Femur (tissue), 1 donor: ENCODE measurements around the gene FUT8.
"Not testable (repeated sequence)": the region's sequence is repeated elsewhere in the genome, so short reads cannot be mapped to it uniquely, and the experiment has no call there.

Source experiments
- DNase-seq: peaks from one replicate; pipeline ENCODE4 v3.0.0-alpha.2; 2017

The FUT8 gene

DNA sequence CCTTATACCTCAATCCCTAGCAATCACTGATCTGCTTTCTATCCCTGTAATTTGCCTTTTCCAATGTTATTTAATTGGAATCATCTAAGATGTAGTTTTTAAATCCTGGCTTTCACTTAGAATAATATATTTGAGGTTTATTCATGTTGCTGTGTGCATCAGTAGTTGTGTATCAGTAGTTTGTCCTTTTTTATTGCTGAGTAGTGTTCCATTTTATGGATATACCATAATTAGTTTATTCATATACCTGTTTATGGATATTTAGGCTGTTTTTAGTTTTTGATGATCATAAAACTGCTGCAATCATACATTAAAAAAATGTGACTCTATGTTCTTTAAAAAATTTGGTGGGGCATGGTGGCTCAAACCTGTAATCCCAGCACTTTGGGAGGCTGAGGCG, 43.7 kb downstream of the FUT8 start:
- DNase-seq, result no peak

DNA sequence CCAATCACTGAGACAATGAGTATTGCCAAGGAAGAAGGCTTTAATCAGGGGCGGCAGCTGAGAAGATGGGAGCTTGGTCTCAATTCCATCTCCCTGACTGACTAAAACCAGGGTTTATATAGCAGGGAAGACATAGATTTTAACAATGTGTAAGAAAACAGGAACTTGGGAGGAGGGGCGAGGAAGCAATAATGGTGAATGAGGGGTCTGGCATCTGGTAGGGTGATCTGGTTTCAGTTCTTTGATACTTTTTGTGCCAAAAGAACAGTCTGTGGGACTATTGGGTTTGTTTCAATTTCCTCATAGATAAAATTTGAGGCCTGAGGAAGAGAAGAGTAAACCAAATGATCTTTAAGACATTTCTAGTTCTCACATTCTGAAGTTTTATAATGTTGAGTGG, 49.2 kb downstream of the FUT8 start:
- no peak for DNase-seq

DNA sequence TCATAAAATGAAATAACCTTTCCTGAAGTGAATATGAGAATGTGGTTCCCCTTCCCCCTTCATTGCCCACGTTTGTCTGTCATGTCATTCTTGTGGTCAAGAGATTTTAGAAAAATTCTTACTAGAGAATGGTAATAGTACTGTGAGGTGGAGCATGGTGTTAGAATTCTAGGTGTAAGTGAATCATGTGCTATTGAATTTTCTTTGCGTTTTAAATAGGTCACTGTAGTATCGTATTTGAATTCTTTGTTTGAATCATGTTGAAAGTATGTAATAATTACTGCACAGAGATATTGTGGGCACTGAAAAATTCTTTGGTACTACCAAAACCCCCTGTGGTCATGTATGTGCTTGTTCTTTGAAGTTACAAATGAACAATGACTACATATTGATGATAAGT, 49.9 kb downstream of the FUT8 start:
- no peak for DNase-seq

DNA sequence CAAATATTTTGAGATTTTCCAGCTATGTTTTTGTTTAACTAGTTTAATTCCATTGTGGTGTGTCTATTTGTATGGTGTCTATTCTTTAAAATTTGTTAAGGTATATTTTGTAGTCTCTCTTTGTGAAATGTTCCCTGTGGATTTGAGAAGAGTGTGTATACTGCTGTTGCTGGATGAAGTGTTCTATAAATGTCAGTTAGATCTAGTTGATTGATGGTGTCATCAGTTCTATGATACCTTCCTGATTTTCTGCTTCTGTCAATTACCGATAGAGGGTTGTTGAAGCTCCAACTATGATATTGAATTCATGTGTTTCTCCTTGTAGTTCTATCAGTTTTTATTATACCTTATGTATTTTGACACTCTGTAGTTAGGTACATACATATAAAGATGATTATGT, 53.1 kb downstream of the FUT8 start:
- DNase-seq, result no peak

DNA sequence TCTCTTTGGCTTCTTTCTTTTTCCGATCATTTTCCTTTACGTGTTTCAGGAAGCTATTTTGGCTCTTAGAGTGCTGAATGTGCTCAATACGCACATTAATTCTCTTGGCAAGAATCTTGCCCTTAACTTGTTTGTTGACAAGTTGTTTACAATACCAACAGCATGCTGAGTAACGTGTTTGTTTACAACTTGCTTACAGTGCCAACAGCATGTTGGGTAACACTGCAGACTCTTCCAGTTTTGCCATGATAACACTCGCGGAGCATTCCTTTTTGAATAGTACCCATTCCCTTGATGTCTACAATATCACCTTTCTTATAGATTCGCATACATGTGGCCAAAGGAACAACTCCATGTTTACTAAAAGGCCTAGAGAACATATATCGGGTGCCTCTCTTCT, 55.4 kb downstream of the FUT8 start:
- DNase-seq, result not testable (repeated sequence)

DNA sequence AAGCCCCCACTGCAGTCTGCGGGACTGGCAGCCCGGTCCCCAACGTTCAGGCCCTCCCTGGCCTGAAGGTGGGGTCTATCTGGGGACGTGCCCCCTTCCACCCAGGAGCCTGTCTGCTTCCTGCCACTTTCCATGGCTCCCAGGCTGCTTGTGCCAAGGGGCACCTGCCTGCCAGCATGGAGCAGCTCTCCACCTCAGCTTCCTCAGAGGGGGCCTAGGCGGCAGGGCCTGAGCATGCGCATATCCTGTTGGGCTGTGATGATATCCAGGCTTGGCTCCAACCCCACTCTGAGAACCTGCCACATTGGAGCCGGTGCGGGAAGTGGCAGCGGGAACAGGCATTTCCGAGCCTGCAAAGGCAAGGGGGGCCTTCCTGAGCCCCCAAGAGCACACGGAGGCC, 57.4 kb downstream of the FUT8 start:
- DNase-seq, result no peak

DNA sequence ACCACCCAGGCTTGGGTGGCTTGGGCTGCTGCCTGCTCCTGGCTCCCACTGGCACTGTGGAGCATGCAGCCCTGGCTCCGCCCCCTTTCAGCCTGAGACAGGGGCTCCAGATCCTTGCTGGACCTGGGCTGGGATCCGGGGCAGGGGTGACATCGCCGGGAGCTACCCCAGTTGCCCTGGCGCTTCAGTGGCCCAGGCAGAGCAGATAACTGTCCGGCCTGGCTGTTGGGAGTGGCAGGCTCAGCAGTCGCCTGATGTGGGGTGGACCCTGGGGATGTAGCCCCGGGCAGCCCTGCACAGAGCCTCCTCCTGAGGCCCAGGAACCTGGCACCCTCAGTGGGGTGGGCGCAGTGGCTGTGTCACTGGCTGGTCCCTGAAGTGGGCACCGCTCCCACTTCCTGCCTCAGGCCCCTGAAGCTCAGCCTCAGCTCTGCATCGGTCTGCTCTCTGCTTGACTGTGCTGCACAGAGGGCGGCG, 57.9 kb downstream of the FUT8 start:
- DNase-seq, result no peak

DNA sequence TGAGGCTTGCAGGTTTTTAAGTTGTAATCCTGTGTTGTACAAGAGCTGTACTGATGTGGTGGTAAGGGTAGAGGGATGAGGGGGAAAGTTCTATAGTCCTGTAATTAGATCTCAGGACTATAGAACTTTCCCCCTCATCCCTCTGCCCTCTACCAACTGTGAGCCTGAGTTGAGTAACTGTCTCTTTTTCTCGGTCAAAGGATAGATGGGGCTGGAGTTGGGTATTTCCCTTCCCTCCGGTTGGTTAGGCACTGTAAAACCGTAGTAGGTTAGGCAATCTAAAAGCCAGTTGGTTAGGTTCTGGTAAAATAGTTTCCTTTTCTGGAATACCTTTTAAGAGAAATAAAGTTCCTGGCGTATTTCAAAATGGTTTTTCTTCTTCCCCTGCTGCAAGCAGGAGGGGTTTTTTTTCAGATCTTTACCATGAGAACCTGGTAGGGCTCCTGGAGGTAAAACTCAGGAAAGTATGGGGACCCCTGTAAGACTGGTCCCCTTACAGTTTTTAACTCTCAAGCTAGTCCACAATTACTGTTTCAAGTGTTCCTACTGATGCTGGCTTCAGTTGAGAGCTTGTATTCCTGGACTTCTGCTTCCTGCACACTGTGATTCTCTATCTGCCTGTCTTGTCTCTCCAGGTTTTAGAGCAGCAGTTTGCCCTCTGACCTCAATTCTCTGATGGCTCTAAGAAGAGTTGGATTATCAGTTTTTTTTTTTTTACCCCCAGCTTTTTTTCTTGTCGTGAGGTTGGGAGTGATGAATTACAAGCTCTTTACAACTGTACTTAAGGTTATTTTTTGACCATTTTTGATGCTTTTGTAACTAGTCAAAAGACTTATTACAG, 58.7 kb downstream of the FUT8 start:
- no peak for DNase-seq

DNA sequence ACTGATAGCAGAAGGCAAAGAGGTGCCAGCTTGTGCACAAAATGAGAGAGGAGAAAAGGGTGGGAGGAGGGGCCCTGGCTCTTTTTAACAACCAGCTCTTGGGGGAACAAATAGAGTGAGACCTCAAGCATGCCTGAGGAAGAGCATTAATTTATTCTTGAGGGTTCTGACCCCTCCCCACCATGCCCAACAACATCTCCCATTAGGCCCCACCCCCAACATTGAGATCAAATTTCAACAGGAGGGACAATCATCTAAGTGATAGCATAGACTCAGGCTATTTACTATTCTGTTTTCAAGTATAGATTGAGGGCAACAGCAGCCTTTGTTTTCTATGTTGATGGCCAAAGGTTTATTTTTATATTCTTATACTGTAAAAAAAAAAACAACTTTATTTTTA, 59.7 kb downstream of the FUT8 start:
- no peak for DNase-seq

DNA sequence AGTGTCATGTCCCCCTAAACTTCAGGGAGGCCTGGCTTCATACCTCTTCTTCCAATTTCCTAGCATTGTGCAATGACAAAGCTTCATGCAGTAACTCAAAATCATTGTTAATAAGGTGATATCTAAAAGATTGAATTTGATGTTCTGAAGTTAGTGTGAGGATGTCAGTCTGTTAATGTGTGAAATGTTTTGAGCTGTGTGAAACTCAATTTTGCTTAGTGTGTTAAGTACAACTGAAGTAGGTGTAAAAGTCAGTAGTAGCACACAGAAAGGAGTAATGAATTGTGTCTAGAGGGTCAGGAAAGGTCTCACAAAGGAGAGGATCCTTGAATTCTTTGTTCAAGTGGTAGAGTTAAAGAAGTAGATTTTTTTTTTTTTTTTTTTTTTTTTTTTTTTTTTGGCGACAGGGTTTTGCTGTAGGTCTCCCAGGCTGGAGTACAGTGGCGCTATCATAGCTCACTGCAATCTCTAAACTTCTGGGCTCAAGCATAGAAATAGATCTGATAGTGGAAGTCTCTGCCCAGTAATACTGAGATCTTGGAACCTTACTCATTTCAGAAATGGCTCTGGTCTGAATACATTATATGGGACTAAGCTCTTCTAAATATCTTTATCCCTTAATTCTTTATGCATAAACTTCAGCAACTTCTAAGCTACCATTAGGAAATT, 63.9 kb downstream of the FUT8 start:
- DNase-seq, result no peak

DNA sequence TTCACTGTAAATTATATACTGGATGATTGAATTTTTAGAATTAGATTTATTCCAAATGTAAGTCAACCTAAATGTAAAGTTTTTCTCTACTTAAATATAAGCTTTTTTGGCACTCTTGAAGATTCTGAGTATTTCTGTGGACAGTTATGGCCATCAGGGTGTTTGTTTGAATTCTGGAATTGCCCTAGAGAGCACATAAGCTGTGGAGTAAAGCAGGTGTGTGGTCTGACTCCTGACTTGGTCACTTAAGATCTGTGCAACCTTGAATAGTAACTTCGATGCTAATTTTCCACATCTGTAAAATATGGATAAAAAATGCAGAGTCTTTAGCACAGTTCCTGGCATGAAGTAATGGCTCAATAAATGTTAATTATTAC, 64.4 kb downstream of the FUT8 start:
- no peak for DNase-seq

DNA sequence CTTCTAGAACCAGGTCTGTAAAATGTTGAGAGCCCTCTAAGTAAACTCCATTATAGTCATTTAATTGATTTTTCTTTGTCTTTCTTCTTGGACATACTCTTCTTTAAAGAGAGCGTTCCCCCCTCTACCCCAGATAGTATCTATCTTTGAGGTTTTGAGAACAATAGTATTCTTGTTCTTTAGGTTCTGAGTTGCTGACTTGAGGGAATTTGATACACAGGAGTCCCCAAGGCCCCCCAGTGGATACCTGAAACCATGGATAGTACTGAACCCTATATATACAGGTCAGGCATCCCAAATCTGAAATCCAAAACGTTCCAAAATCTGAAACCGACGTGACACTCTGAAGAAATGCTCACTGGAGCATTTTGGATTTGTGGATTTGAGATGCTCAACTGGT, 65.5 kb downstream of the FUT8 start:
- DNase-seq, result no peak

DNA sequence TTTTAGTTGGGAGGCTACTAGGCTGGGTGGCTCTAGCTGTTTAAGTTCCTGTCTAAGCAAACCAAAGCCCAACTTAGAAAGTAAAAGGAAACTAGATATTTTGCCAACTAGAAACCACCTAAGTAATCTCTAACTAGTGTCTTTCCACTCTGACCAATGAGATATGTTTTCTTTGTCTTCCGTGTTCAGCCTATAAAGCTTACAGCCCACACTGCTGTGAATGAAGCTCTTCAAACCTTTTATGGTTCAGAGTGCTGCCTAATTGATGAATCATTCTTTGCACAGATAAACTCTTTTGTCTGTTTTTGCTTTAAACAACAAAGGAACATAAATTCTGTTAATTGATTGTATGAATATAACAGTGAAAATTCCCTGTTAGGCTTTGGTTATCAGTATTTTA, 66.1 kb downstream of the FUT8 start:
- no peak for DNase-seq

DNA sequence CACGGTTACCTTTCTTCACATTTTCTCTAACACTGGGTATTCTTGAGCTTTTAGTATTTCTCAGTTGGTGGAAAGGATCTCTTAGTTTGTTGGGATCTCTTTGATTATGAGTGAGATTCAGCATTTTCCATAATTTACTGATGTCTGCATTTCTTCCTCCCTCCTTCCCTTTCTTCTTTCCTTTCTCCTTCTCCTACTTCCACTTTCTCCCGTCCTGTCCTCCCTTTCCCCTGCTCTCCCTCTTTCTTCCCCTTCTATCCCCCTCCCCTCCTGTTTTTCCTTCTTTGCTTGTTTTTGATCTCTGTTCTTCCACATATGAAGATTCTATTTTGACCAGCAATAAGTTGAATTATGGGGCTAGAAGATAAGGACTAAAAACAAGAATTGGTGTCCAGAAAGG, 66.9 kb downstream of the FUT8 start:
- no peak for DNase-seq

DNA sequence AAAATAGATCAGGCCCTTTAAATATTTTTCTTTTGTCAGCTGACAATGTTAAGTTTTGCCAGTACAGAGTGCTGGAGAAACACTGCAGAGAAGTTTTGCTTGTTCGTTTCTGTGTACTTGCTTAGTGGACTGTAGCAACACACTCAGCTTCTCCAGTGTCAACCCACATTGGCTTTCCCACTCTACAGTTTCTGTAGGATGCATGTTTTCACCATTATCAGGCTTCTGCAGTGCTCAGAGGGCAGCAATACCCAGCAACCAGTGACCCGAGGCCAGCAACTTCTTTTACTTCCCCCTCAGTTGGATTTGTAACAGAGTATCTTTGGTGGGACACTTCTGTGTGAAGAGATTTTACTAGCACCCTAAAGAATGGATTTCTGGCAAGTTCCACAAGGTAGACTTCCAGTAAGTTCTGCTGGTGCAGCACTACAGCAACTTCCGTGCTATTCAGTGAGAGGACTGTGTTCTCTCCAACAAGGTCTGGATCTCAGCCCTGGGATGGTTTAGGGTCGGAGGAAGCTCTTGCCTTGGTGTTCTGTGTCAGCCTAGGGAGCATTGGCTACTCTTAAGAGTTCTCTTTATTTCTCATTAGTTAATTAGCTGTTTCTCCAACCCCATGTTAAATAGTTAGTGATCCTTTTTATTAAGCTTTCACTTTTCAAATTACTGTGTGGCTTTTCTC, 70.4 kb downstream of the FUT8 start:
- no peak for DNase-seq

DNA sequence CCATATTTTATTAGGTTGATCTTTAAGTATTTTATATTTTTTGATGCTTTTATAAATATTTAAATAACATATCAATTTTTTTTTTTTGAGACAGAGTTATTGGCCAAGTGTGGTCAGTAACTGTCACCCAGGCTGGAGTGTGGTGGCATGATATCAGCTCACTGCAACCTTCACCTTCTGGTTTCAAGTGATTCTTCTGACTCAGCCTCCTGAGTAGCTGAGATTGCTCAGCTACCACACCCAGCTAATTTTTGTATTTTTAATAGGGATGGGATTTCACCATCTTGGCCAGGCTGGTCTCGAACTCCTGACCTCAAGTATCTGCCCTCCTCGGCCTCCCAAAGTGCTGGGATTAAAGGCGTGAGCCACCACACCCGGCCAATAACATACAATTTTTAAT, 71.1 kb downstream of the FUT8 start:
- no peak for DNase-seq

DNA sequence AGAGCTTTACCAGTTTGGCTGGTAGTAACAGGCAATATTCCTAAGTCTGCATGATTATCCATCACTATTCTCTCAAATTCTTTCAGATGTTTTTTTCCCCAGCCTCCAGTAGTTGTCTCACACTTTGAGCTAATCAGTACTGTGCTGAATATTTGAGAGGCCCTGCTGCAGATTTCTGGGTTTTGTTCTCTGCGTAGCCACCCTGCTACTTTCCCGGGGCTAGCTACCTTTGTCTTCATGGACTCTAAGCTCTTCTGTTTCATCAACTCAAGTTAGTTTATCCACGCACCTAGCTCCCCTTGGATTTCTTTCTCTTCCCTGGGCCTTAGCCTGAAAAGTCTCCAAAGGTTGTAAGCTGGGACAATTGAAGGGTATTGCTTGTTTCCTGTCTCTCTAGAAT, 73.0 kb downstream of the FUT8 start:
- DNase-seq, result no peak

DNA sequence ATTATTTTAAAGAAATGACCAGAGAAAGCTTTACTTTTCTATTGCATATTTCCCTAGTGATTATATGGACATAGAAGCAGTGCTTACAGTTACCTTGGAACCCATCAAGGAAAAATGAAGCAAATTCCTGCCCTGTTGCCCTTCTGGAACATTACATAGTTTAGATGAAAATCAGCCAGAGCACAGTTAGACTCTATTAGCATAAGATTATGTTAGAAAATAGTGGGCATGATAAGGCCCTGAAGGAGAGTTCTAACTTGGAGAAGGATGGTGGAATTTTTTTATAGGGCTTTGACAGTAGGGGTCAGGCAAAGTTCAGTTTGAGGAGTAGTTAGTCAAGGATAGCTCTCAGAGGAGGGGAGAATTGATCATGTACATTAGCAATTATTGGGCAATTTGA, 74.3 kb downstream of the FUT8 start:
- DNase-seq, result no peak

DNA sequence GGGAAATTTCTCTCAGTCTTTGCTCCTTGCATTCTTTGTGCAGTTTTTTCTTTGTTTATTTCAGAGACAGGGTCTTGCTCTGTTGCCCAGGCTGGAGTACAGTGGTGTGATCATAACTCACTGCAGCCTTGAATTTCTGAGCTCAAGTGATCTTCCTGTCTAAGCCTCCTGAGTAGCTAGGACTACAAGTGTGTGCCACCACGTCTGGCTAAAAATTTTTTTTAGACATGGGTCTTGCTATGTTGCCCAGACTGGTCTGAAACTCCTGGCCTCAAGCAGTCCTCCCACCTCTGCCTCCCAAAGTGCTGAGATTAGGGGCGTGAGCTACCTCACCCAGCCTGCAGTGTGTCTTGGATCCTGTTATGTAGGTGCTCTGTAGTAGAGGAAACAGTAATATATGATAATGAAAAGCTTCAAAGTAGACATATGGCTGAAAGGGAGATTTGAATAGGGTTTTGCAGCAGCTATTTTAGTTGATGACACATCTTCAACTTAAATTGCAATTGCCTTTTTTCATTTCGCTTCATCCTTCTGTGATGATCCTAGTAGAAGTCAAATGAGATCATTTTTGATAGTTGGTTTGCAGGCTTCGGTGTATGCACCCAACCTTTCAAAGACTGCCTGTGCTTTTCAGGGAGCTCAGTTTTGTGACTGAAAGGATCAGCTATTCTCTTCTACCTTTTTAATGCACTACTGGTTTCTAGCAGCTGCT, 75.4 kb downstream of the FUT8 start:
- DNase-seq, result no peak

DNA sequence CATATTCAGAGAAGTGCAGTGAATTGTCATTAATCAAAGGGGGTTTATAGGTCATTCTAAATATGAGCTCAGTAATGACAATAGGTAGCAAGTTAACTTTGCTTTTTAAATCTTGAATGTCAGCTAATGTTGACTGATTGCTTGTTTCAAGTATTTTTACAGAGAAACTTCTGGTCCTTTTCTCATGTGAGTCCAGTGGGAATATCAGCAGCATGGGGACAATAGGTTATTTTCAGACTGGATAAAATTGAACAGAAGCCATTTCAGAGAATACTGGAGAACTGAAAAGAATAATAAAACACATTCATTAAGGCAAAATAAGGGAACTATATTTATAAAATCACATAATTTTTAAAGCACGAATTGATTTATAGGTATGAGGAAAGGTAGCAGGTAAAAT, 78.7 kb downstream of the FUT8 start:
- no peak for DNase-seq

DNA sequence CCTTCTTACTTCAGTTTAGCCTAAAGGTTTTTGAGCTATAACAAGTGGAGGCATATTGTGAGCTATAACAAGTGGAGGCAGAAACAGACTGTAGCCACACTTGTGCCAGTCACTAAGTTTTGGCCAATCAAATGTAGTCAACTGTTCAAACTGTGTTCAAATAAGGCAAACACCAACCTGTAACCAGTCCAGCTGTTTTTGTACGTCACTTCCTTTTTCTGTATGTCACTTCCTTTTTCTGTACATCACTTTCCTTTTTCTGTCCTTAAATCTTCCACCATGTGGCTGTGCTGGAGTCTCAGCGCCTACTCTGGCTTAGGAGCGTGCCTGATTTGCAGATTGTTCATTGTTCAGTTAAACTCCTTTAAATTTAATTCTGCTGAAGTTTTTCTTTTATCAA, 79.7 kb downstream of the FUT8 start:
- DNase-seq, result no peak

DNA sequence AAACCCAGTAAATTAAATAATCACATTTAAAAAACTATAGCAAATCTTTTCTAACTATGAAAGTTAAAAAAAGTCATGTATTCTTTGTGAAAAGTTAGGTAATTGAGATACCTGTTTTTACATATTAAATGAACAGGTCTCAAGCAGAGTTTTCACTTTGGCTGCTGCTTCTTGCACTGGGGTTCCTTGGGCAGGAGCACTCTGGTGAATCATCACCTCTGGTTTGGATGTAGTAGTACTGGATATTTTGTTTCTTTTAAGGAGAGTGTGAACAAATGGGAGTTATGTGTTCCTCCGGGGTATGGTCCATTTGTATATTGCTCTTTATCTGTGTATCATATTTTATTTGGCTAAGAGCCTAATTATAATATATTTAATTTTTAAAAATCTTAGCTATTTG, 82.7 kb downstream of the FUT8 start:
- no peak for DNase-seq
